NB4 (cell line): ENCODE data around the gene AACS.

ENCODE experiments used
- CTCF ChIP-seq: IDR thresholded peaks from one replicate; pipeline ENCODE4 v1.5.1; 2012; ENCODE audit warnings: low read depth, low read length
- MYC ChIP-seq: IDR thresholded peaks from 2 replicates; pipeline ENCODE4 v1.6.1; 2011; ENCODE audit warnings: low read depth, low read length
- POLR2A ChIP-seq: IDR thresholded peaks from 2 replicates; pipeline ENCODE4 v1.6.1; 2011; ENCODE audit warnings: mild to moderate bottlenecking; ENCODE audit not compliant: insufficient read length; ENCODE audit errors: extremely low read depth

- TF ChIP-seq CTCF (peak; percentile 30), MYC (no peak), POLR2A (no peak)
Observed at GRCh38 chr12:125089083-125089482, 23.8 kb downstream of the AACS start.
